ENCODE results near the gene RABGAP1L. TPM values are rescaled to one million over a fixed set of nuclear protein-coding genes. Genes with fewer than 3 reads are reported as not detected.

RABGAP1L gene
- polyA plus RNA-seq, 3 donors, result 35.2 to 75.3 (median 63.3) TPM

DNA sequence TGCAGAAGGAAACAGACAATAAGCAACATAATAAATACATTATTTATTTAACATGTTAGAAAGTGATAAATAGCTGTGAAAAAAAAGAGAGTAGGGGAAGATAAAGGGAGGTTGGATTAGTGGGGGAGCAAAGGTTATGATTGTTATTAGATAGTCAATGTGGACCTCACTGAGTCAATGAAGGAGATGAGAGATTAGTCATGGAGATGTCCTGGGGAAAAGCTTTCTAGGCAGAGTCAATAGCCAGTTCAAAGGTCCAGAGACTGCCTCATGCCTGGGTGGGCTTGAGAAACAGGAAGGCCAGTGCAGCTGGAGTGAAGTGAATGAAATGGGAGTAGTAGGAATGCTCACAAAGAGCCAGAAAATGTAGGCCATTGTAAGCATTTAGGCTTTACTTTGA, 653.3 kb downstream of the RABGAP1L start:
- Histone ChIP-seq H3K4me3 (replicated peaks in 1 of 3; ENCODE audit: low read depth in 2 of 3, low read length in 3 of 3) (no peak overlapping the region), H3K27ac (ENCODE audit: low read depth in 1 of 2, low read length in 2 of 2) (no peak overlapping the region), H3K36me3 (replicated peaks in 1 of 2; ENCODE audit: control insufficient read depth in 1 of 2, insufficient read depth in 2 of 2, low read length in 2 of 2) (no peaks in the 10 kb centered on the region), H3K4me1 (ENCODE audit: control insufficient read depth in 1 of 2, insufficient read depth in 2 of 2, low read length in 2 of 2) (peaks cover 11 to 18% of the 10 kb centered on the region in 2 donors), H3K27me3 (ENCODE audit: control insufficient read depth in 2 of 2, insufficient read depth in 2 of 2, low read length in 2 of 2) (no peaks in the 10 kb centered on the region), H3K9ac (ENCODE audit: insufficient read depth, low read length, poor library complexity, severe bottlenecking) (no peak overlapping the region), H3K9me3 (replicated peaks in 1 of 2; ENCODE audit: control insufficient read depth in 1 of 2, insufficient read depth in 1 of 2, low read length in 2 of 2) (no peaks in the 10 kb centered on the region), H3K4me2 (replicated peaks; ENCODE audit: extremely low read depth, low read length, poor library complexity, severe bottlenecking) (no peak overlapping the region), H4K20me1 (ENCODE audit: insufficient read depth, low read length) (no peaks in the 10 kb centered on the region), H2AFZ (ENCODE audit: insufficient read depth, low read depth, low read length, poor library complexity, severe bottlenecking) (no peak overlapping the region), H3K79me2 (ENCODE audit: insufficient read depth, low read length) (no peaks in the 10 kb centered on the region)
- peak overlapping the region in 1 of 7 donors; percentile 14 for H3K27ac Mint-ChIP-seq
- no peaks in the 10 kb centered on the region for H3K9me3 Mint-ChIP-seq
- H3K4me1 Mint-ChIP-seq, result peaks cover 11% of the 10 kb centered on the region
- no peak for DNase-seq
- intact Hi-C loops (cut with micrococcal nuclease), result no loop called here
- no peaks in the 10 kb centered on the region for H3K27me3 Mint-ChIP-seq (ENCODE audit: low read depth in 3 of 3)
- peaks cover 0 to 10% of the 10 kb centered on the region in 2 donors for H3K36me3 Mint-ChIP-seq
- no peak overlapping the region for H3K4me3 Mint-ChIP-seq
- TF ChIP-seq, protein P1, sequence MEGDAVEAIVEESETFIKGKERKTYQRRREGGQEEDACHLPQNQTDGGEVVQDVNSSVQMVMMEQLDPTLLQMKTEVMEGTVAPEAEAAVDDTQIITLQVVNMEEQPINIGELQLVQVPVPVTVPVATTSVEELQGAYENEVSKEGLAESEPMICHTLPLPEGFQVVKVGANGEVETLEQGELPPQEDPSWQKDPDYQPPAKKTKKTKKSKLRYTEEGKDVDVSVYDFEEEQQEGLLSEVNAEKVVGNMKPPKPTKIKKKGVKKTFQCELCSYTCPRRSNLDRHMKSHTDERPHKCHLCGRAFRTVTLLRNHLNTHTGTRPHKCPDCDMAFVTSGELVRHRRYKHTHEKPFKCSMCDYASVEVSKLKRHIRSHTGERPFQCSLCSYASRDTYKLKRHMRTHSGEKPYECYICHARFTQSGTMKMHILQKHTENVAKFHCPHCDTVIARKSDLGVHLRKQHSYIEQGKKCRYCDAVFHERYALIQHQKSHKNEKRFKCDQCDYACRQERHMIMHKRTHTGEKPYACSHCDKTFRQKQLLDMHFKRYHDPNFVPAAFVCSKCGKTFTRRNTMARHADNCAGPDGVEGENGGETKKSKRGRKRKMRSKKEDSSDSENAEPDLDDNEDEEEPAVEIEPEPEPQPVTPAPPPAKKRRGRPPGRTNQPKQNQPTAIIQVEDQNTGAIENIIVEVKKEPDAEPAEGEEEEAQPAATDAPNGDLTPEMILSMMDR (IDR thresholded peaks at IDR 0.05), result no peak

DNA sequence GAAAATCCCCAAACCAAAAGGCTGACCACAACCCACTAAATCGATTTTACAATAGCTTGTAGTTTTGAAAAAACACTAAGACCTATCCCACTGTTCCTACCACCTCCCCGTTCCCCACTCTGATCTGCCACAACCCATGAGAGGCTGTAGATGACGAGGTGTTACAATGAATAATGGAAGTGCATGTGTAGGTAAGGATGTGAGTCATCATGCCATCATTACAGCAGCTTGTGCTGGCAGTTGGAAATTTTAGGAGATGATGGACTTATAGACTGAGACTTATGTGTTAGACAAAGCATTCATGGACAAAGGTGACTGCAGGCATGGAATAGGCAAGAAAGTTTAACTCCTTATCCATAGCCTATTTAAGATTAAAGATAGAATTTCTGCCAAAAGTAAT, 655.7 kb downstream of the RABGAP1L start:
- H4K20me1 ChIP-seq (ENCODE audit: insufficient read depth, low read length), result no peaks in the 10 kb centered on the region
- no peak overlapping the region for H2AFZ ChIP-seq (ENCODE audit: insufficient read depth, low read depth, low read length, poor library complexity, severe bottlenecking)
- DNase-seq, result peak in 1 of 3 donors; percentile 42
- H3K4me3 ChIP-seq (replicated peaks in 1 of 3; ENCODE audit: low read depth in 2 of 3, low read length in 3 of 3), result peak overlapping the region in 1 of 3 experiments; percentile 11
- Mint-ChIP-seq H3K4me3 (no peak overlapping the region), H3K9me3 (no peaks in the 10 kb centered on the region), H3K36me3 (peaks cover 0 to 10% of the 10 kb centered on the region in 2 donors), H3K4me1 (peaks cover 16% of the 10 kb centered on the region), H3K27me3 (ENCODE audit: low read depth in 3 of 3) (no peaks in the 10 kb centered on the region), H3K27ac (peak overlapping the region in 3 of 7 donors; percentile 4 to 67 (median 43))
- 80% methylated on average over 1 of the region's 3 CpGs for WGBS (ENCODE audit: insufficient coverage)
- H3K4me1 ChIP-seq (ENCODE audit: control insufficient read depth in 1 of 2, insufficient read depth in 2 of 2, low read length in 2 of 2), result peaks cover 11 to 18% of the 10 kb centered on the region in 2 donors
- H3K36me3 ChIP-seq (replicated peaks in 1 of 2; ENCODE audit: control insufficient read depth in 1 of 2, insufficient read depth in 2 of 2, low read length in 2 of 2), result no peaks in the 10 kb centered on the region
- no peak overlapping the region for H3K4me2 ChIP-seq (replicated peaks; ENCODE audit: extremely low read depth, low read length, poor library complexity, severe bottlenecking)
- H3K79me2 ChIP-seq (ENCODE audit: insufficient read depth, low read length), result no peaks in the 10 kb centered on the region
- no peaks in the 10 kb centered on the region for H3K9me3 ChIP-seq (replicated peaks in 1 of 2; ENCODE audit: control insufficient read depth in 1 of 2, insufficient read depth in 1 of 2, low read length in 2 of 2)
- no peaks in the 10 kb centered on the region for H3K27me3 ChIP-seq (ENCODE audit: control insufficient read depth in 2 of 2, insufficient read depth in 2 of 2, low read length in 2 of 2)
- no peak overlapping the region for H3K9ac ChIP-seq (ENCODE audit: insufficient read depth, low read length, poor library complexity, severe bottlenecking)
- intact Hi-C loops (cut with micrococcal nuclease), result no loop called here
- TF ChIP-seq, protein P1 (IDR thresholded peaks at IDR 0.05), result no peak
- peak overlapping the region in 1 of 2 donors; percentile 46 for H3K27ac ChIP-seq (ENCODE audit: low read depth in 1 of 2, low read length in 2 of 2)

Measured in CD14-positive monocyte (primary cell).